HL-60/S4 (cell line): ENCODE data around the gene KIAA1586.

ENCODE experiments used
- in situ Hi-C: fragments of 300-500 bp; cut with MboI; formaldehyde crosslinking; loops from 2 replicates; pipeline ENCODE4 v1.14.3; 2022; ENCODE audit warnings: low sequenced_read_pairs

KIAA1586 gene

GRCh38 chr6:57094689-57095088 is 48.2 kb downstream of the KIAA1586 start:
- in situ Hi-C loops, result no loop called here

DNA sequence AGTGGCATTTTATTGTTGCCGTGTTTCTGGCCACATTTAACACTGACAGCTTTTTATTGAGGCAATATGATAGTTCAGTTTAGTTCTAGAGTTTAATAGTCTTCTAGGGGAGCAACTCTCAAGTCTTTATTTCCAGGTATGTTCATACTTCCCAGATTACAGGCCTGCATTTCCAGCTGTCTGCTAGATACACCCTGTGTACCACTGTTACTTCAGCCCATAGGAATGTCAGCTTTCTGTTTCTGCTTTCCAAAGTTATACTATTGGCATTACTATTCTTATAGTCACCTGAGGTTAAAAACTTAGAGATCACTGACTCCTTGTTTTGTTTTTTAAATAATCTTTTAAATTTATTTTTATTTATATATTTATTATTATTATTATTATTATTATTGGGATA is 51.1 kb downstream of the KIAA1586 start:
- in situ Hi-C loops, result no loop called here

GRCh38 chr6:57102976-57103375 is 56.5 kb downstream of the KIAA1586 start:
- in situ Hi-C loops, result no loop called here

GRCh38 chr6:57104336-57104735 is 57.8 kb downstream of the KIAA1586 start:
- in situ Hi-C loops, result no loop called here
